DND-41 (cell line): ENCODE results near the gene CEACAM1.
"Not testable (repeated sequence)": the region's sequence is repeated elsewhere in the genome, so short reads cannot be mapped to it uniquely, and the experiment has no call there.

ENCODE experiments used
- ATAC-seq: fragments of 200-7000 bp; cut with Tn5 transposase; 3 replicates; pipeline ENCODE4 v1.9.1; 2021; ENCODE audit warnings: low read depth; ENCODE audit not compliant: insufficient read depth
- DNase-seq: peaks from one replicate; pipeline ENCODE4 v3.0.0-alpha.2; 2020
- H2AFZ ChIP-seq: 2 replicates; pipeline ENCODE4 v1.6.0; 2012; ENCODE audit warnings: low read depth, low read length
- H3K27ac ChIP-seq: 2 replicates; pipeline ENCODE4 v1.5.1; 2012; ENCODE audit warnings: low read length, inconsistent platforms
- H3K27me3 ChIP-seq: fragments of 200-600 bp; sonication (generic); 2 replicates; pipeline ENCODE4 v1.6.0; 2012; ENCODE audit warnings: low read length, mild to moderate bottlenecking, inconsistent platforms; ENCODE audit not compliant: insufficient read depth, poor library complexity
- H3K36me3 ChIP-seq: 2 replicates; pipeline ENCODE4 v1.5.1; 2012; ENCODE audit warnings: low read length, inconsistent platforms; ENCODE audit not compliant: insufficient read depth
- H3K4me1 ChIP-seq: 2 replicates; pipeline ENCODE4 v1.5.1; 2012; ENCODE audit warnings: mild to moderate bottlenecking, low read length; ENCODE audit not compliant: insufficient read depth
- H3K4me2 ChIP-seq: 2 replicates; pipeline ENCODE4 v1.6.0; 2012; ENCODE audit warnings: mild to moderate bottlenecking, moderate library complexity, low read length, inconsistent platforms; ENCODE audit not compliant: insufficient read depth
- H3K4me3 ChIP-seq, 2 experiments: fragments of 200-600 bp in 1 of 2; shearing (Covaris generic) in 1 of 2; 2 replicates each; pipeline ENCODE4 v1.5.1; 2012 to 2016; ENCODE audit warnings: inconsistent platforms in 2 of 2, low read length in 2 of 2, mild to moderate bottlenecking in 2 of 2, low read depth in 1 of 2, moderate library complexity in 1 of 2
- H3K79me2 ChIP-seq: 2 replicates; pipeline ENCODE4 v1.6.0; 2012; ENCODE audit warnings: low read length, inconsistent platforms; ENCODE audit not compliant: insufficient read depth
- H3K9ac ChIP-seq: 2 replicates; pipeline ENCODE4 v1.6.0; 2012; ENCODE audit warnings: low read depth, mild to moderate bottlenecking, inconsistent platforms, low read length, moderate library complexity
- H3K9me3 ChIP-seq: 2 replicates; pipeline ENCODE4 v1.5.1; 2012; ENCODE audit warnings: low read length, moderate library complexity, mild to moderate bottlenecking, inconsistent platforms; ENCODE audit not compliant: insufficient read depth, severe bottlenecking
- H4K20me1 ChIP-seq: 2 replicates; pipeline ENCODE4 v1.6.0; 2012; ENCODE audit warnings: low read length; ENCODE audit not compliant: insufficient read depth
- CTCF ChIP-seq: IDR thresholded peaks from 2 replicates; pipeline ENCODE4 v1.5.1; 2012; ENCODE audit warnings: borderline replicate concordance, low read length, moderate library complexity, mild to moderate bottlenecking; ENCODE audit not compliant: poor library complexity, severe bottlenecking; ENCODE audit errors: extremely low read depth
- EZH2 ChIP-seq: IDR thresholded peaks from 3 replicates; pipeline ENCODE4 v1.6.1; 2012; ENCODE audit warnings: borderline replicate concordance, low read depth, mild to moderate bottlenecking, moderate library complexity, low read length, inconsistent platforms; ENCODE audit not compliant: severe bottlenecking

The CEACAM1 gene

DNA sequence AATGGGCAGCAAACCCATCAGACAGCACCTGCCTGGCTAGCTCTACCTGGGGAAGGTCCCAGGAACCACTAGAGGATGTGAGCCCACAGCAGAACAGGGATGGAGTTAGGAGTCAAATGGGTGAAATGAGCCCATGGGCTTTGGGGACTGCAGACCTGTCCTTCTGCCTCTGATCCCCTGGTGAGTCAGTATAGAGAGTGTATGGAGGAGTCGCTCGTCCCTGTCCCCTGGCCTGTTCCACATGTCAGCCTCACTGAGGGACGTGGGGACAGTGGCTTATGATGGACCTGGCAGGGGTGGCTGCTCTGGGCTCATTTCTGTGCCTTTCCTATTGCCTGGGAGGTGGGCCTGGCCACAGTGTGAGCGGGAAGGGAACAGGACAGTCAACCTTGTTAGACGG, 4.0 kb downstream of the CEACAM1 start:
- H3K9me3 ChIP-seq: no peaks in the 10 kb centered on the region
- ATAC-seq (no peak), DNase-seq (no peak)
- peaks cover 13% of the 10 kb centered on the region for H3K4me1 ChIP-seq
- no peaks in the 10 kb centered on the region for H3K79me2 ChIP-seq
- no peak overlapping the region for H3K4me2 ChIP-seq
- no peaks in the 10 kb centered on the region for H3K27me3 ChIP-seq
- H4K20me1 ChIP-seq: no peaks in the 10 kb centered on the region
- H3K36me3 ChIP-seq: no peaks in the 10 kb centered on the region
- H2AFZ ChIP-seq: no peak overlapping the region
- H3K27ac ChIP-seq: no peak overlapping the region
- no peak overlapping the region for H3K4me3 ChIP-seq
- no peak for TF ChIP-seq CTCF
- no peak for TF ChIP-seq EZH2
- no peak overlapping the region for H3K9ac ChIP-seq

- not testable (repeated sequence) for DNase-seq, H3K4me2 ChIP-seq, H4K20me1 ChIP-seq, H3K9ac ChIP-seq, H2AFZ ChIP-seq, H3K4me3 ChIP-seq, H3K79me2 ChIP-seq, H3K9me3 ChIP-seq, H3K27me3 ChIP-seq, H3K4me1 ChIP-seq, H3K27ac ChIP-seq, H3K36me3 ChIP-seq, ATAC-seq
These were observed 6.0 kb downstream of the CEACAM1 start for GRCh38 chr19:42522262-42522661.

GRCh38 chr19:42521346-42522030, 6.8 kb downstream of the CEACAM1 start:
- H4K20me1 ChIP-seq: no peaks in the 10 kb centered on the region
- TF ChIP-seq CTCF: no peak
- no peak overlapping the region for H3K27ac ChIP-seq

DNA sequence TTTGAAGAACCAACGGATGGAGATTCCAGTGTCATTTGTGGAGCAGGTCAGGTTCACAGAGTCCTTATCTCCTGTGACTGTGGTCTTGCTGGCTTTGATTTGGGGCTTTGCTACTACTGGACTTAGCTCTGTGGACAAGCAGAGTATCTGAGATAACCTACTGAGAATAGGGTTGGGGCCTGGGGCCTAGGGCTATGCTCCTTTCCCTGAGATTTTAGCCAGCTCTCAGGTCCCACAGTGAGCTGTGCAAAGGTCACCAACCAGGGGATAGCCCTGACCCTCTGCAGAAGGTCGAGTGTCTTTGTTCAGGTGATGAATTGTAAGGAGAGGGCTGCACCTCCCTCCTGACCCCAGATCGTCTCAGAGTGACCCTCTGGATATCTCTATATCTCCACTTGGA, 9.2 kb downstream of the CEACAM1 start:
- TF ChIP-seq EZH2 (no peak), CTCF (no peak)

More at GRCh38 chr19:42521346-42522030, 6.8 kb downstream of the CEACAM1 start:
- Histone ChIP-seq H3K36me3 (no peaks in the 10 kb centered on the region), H3K4me2 (no peak overlapping the region), H3K27me3 (no peaks in the 10 kb centered on the region), H3K9ac (no peak overlapping the region), H3K4me3 (no peak overlapping the region), H3K9me3 (no peaks in the 10 kb centered on the region), H2AFZ (no peak overlapping the region), H3K79me2 (no peaks in the 10 kb centered on the region), H3K4me1 (no peaks in the 10 kb centered on the region)
- ATAC-seq (no peak), DNase-seq (no peak)

More for the DNA sequence above, 9.2 kb downstream of the CEACAM1 start:
- no peak overlapping the region for H3K9ac ChIP-seq
- no peaks in the 10 kb centered on the region for H3K36me3 ChIP-seq
- no peak for ATAC-seq
- H3K27me3 ChIP-seq: no peaks in the 10 kb centered on the region
- H3K4me3 ChIP-seq: no peak overlapping the region
- no peak overlapping the region for H2AFZ ChIP-seq
- no peak for DNase-seq
- H3K79me2 ChIP-seq: no peaks in the 10 kb centered on the region
- H3K9me3 ChIP-seq: no peaks in the 10 kb centered on the region
- no peaks in the 10 kb centered on the region for H4K20me1 ChIP-seq
- H3K4me1 ChIP-seq: no peaks in the 10 kb centered on the region
- H3K27ac ChIP-seq: no peak overlapping the region
- no peak overlapping the region for H3K4me2 ChIP-seq
